Dermis blood vessel endothelial cell (primary cell): ENCODE measurements around the gene KNG1. TPM values are rescaled to one million over a fixed set of nuclear protein-coding genes. Genes with fewer than 3 reads are reported as not detected.
"Not testable (repeated sequence)": the region's sequence is repeated elsewhere in the genome, so short reads cannot be mapped to it uniquely, and the experiment has no call there.

Experiments used
- DNase-seq: peaks from one replicate; pipeline ENCODE4 v3.0.0; 2010
- total RNA-seq: library from RNA; depleted of rRNA; stranded (reverse); fragments of >200 nt; gene quantifications from 2 replicates; pipeline ENCODE4 v1.2.3, GENCODE V29; 2014

KNG1 gene
- total RNA-seq, 1 donor from 2014 or later, result not detected

GRCh38 chr3:186710694-186711093 is 6.5 kb upstream of the KNG1 start:
- not testable (repeated sequence) for DNase-seq

- no peak for DNase-seq
Measured at GRCh38 chr3:186713499-186713898, 3.7 kb upstream of the KNG1 start.

GRCh38 chr3:186719945-186720739 is 3.0 kb downstream of the KNG1 start:
- no peak for DNase-seq

GRCh38 chr3:186722457-186722856 is 5.3 kb downstream of the KNG1 start:
- peak; percentile 24 for DNase-seq

- no peak for DNase-seq
Measured at GRCh38 chr3:186724911-186725310, 7.8 kb downstream of the KNG1 start.

- DNase-seq, result no peak
Measured at GRCh38 chr3:186732169-186732766, 15.1 kb downstream of the KNG1 start.

- DNase-seq, result no peak
Measured at GRCh38 chr3:186742618-186743380, 25.6 kb downstream of the KNG1 start.

- DNase-seq, result no peak
Measured at GRCh38 chr3:186743666-186744065, 26.5 kb downstream of the KNG1 start.

- DNase-seq, result peak; percentile 84
Measured at GRCh38 chr3:186746008-186746407, 28.8 kb downstream of the KNG1 start.

GRCh38 chr3:186750316-186750715 is 33.2 kb downstream of the KNG1 start:
- DNase-seq, result no peak

- DNase-seq, result no peak
Measured at GRCh38 chr3:186751480-186751879, 34.3 kb downstream of the KNG1 start.

- DNase-seq, result no peak
Measured at GRCh38 chr3:186754006-186754405, 36.8 kb downstream of the KNG1 start.

- DNase-seq, result no peak
Measured at GRCh38 chr3:186754871-186755270, 37.7 kb downstream of the KNG1 start.

GRCh38 chr3:186757214-186757613 is 40.1 kb downstream of the KNG1 start:
- DNase-seq, result no peak

GRCh38 chr3:186757686-186758220 is 40.6 kb downstream of the KNG1 start:
- DNase-seq, result no peak

GRCh38 chr3:186759231-186759930 is 42.2 kb downstream of the KNG1 start:
- DNase-seq, result no peak

GRCh38 chr3:186760141-186760833 is 43.1 kb downstream of the KNG1 start:
- DNase-seq, result no peak

GRCh38 chr3:186760897-186761447 is 43.8 kb downstream of the KNG1 start:
- no peak for DNase-seq

GRCh38 chr3:186772281-186772694 is 55.1 kb downstream of the KNG1 start:
- no peak for DNase-seq

- DNase-seq, result peak; percentile 69
Measured at GRCh38 chr3:186772701-186773417, 55.7 kb downstream of the KNG1 start.

GRCh38 chr3:186775999-186776398 is 58.8 kb downstream of the KNG1 start:
- no peak for DNase-seq
